A549 treated with RU486 at 1 μM for 4 hours (cell line): ENCODE results near the gene TRAM1L1. TPM values are rescaled to one million over a fixed set of nuclear protein-coding genes. Genes with fewer than 3 reads are reported as not detected.

Source experiments
- total RNA-seq: library from RNA; stranded (reverse); fragments of 200-300 nt; extraction: Qiagen RNA extraction; gene quantifications from 5 replicates; pipeline ENCODE4 v1.2.3, GENCODE V29; 2022; ENCODE audit warnings: low read depth

Gene TRAM1L1
- 0.32 to 0.74 TPM (median 0.61 TPM) in 5 replicates for total RNA-seq

GRCh38 chr4:117084866-117085701, at the start of gene TRAM1L1:
Gene TRAM1L1 (minus strand): TSS chr4:117085576. CDS start chr4:117085393, 183 bp downstream.

